ENCODE measurements around the gene C17orf58. TPM values are rescaled to one million over a fixed set of nuclear protein-coding genes. Genes with fewer than 3 reads are reported as not detected.
"Not testable (repeated sequence)": the region's sequence is repeated elsewhere in the genome, so short reads cannot be mapped to it uniquely, and the experiment has no call there.

Gene C17orf58
- polyA plus RNA-seq, 4 donors = 22.5 to 27.4 (median 24.9) TPM

DNA sequence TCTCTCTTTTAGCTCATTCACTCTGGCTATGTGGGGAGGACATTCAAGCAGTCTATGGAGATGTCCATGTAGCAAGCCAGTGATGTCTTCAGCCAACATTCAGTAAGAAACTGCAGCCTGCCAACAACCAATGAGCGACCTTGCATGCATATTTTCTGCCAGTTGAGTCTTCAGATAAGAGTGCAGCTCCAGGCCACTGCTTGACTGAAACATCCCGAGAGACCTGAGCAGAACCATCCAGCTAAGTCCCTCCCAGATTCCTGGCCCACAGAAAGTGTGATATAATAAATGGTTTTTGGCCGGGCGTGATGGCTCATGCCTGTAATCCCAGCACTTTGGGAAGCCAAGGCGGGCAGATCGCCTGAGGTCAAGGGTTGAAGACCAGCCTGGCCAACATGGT lies 10.5 kb upstream of the C17orf58 start:
- DNase-seq (ENCODE audit: low read depth in 4 of 4, low spot score in 3 of 4) = no peak

DNA sequence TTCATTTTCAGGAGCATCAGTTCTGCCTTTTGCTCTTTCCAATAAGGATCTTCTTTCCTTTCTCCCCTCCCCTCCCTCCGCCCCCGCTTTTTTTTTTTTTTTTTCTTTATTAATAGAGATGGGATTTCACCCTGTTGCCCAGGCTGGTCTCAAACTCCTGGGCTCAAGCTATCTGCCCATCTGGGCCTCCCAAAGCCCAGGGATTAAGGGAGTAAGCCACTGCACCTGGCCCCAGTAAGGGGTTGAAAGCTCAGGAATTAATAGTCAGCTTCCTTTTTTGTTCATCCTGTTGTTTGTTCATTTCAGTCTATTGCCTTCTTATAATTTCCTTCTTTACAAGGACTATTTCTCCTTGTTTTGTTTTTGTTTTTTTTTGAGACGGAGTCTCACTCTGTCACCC lies 7.9 kb upstream of the C17orf58 start:
- DNase-seq (ENCODE audit: low read depth in 4 of 4, low spot score in 3 of 4) = no peak

- DNase-seq (ENCODE audit: low read depth in 4 of 4, low spot score in 3 of 4) = no peak
Measured at GRCh38 chr17:67999291-67999911, 3.1 kb upstream of the C17orf58 start.

GRCh38 chr17:67998466-67998865 lies 2.2 kb upstream of the C17orf58 start:
- DNase-seq (ENCODE audit: low read depth in 4 of 4, low spot score in 3 of 4) = no peak

DNA sequence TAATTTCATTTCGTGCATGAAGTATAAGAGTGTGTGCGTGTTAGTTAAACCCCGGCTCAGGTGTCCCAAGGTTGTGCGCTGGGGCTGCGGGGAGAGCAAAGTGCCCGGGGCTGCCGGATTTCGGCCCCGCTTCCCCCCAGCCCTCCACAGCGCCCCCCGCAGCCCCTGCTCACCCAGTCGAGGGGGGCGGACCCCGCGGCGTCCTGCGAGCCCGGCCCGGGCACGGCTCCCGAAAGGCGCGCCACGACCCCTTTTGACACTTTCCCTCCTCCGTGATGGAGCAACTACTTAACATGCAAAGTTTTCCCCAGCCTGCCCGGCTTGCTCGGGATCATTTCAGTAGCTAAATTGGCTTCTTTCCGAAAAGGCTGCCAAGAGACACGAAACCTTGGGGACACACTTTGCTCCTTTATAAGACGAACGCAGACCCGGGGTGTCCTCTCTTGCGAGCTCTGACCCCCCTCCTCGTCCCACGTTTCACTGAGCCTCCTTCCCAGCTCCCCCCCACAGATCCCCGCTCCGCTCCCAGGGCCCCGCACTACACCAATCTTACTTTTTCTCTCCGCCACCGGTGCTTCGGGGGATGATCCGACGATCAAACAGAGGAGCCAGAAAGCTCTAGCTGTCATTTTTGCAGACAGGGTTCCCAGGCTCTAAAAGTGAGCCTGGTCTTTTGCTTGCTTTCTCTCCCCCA lies 552 bp downstream of the C17orf58 start:
- DNase-seq (ENCODE audit: low read depth in 4 of 4, low spot score in 3 of 4) = no peak

DNA sequence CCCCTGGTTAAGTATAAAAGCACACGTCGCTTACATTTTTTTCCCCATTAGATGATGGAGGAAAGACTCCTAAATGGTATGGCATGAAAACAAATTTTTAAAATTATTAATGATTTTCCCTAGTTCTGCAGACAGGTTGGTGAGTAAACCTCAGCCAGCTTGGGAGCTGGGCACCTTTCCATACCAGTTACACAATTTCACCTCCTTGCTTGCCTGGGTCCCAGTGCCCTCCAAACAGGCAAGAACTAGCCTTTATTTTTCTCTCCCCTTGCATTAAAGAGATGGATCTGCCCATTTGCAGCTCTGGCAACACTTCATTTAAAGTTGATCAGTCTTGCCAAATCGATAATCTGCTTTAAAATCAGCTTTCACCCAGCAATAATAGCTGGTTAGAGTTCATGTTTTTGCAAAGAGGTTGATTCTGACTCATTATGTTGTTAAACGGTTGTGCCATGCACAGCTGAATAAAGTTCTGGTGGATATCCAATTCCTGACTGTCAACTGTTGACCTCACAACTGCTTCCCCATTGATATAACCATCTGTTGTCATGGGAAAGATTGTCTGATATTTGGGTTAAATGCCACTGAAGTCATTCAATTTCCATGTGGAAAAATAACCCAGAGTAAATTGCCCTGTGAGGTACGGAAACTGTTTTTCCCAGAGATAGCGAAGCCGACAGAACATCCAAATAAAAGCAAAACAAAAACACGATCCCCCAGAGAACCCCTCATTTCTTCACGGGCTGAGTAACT lies 1.3 kb downstream of the C17orf58 start:
- DNase-seq (ENCODE audit: low read depth in 4 of 4, low spot score in 3 of 4) = no peak

- DNase-seq (ENCODE audit: low read depth in 4 of 4, low spot score in 3 of 4) = no peak
Measured at GRCh38 chr17:67993998-67994361, 2.3 kb downstream of the C17orf58 start.

- DNase-seq (ENCODE audit: low read depth in 4 of 4, low spot score in 3 of 4) = peak in 3 of 4 donors; percentile 73 to 81 (median 80)
Measured at GRCh38 chr17:67993153-67993997, 2.9 kb downstream of the C17orf58 start.

- no peak for DNase-seq (ENCODE audit: low read depth in 4 of 4, low spot score in 3 of 4)
Measured at GRCh38 chr17:67992548-67993152, 3.6 kb downstream of the C17orf58 start.

- no peak for DNase-seq (ENCODE audit: low read depth in 4 of 4, low spot score in 3 of 4)
Measured at GRCh38 chr17:67990909-67991308, 5.4 kb downstream of the C17orf58 start.

- DNase-seq (ENCODE audit: low read depth in 4 of 4, low spot score in 3 of 4) = no peak
Measured at GRCh38 chr17:67983383-67983688, 12.9 kb downstream of the C17orf58 start.

DNA sequence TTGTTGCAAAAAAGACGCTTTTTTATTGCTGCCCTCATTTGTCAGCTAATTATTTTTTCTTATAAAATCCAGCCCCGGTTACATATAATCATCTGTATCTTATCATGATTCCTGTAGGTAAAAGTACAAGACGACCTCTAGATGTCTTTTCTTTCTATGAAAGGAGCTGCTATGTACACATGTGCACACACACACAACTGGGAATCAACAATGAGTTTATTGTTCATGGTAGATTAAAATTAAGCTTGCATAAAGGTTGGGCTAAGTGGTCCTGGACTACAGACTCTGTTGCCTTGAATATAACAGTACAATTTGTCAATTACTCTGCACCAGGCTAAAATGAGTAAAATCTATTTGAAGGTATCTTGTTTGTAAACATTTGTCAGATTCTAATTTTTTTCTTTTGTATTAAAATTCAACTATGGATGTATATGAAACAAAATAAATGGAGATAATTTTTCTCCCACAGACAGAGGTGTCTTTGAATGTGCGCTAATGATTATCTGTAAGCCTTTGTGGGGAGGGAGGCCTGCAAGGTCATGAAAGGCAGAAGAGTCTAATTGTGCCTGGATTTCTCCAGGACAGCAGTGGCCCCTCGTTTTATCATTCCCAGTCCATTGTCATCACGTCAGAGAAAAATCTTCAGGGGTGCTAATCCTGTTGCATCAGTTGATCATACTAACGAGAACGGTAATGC lies 13.4 kb downstream of the C17orf58 start:
- DNase-seq (ENCODE audit: low read depth in 4 of 4, low spot score in 3 of 4) = no peak

GRCh38 chr17:67982034-67982640 lies 14.1 kb downstream of the C17orf58 start:
- DNase-seq (ENCODE audit: low read depth in 4 of 4, low spot score in 3 of 4) = no peak

GRCh38 chr17:67980883-67981282 lies 15.4 kb downstream of the C17orf58 start:
- not testable (repeated sequence) for DNase-seq (ENCODE audit: low read depth in 4 of 4, low spot score in 3 of 4)

GRCh38 chr17:67980456-67980855 lies 15.8 kb downstream of the C17orf58 start:
- no peak for DNase-seq (ENCODE audit: low read depth in 4 of 4, low spot score in 3 of 4)

DNA sequence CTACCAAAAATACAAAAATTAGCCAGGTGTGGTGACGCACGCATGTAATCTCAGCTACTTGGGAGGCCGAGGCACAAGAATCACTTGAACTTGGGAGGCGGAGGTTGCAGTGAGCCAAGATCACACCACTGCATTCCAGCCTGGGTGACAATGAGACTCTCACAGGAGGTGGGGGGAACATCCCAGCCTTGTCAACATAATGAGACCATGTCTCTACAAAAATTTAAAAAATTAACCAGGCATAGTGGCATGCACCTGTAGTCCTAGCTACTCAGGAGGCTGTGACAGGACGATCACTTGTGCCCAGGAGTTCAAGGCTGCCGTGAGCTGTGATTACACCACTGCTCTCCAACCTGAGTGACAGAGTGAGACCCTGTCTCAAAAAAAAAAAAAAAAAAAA lies 20.0 kb downstream of the C17orf58 start:
- DNase-seq (ENCODE audit: low read depth in 4 of 4, low spot score in 3 of 4) = not testable (repeated sequence)

DNA sequence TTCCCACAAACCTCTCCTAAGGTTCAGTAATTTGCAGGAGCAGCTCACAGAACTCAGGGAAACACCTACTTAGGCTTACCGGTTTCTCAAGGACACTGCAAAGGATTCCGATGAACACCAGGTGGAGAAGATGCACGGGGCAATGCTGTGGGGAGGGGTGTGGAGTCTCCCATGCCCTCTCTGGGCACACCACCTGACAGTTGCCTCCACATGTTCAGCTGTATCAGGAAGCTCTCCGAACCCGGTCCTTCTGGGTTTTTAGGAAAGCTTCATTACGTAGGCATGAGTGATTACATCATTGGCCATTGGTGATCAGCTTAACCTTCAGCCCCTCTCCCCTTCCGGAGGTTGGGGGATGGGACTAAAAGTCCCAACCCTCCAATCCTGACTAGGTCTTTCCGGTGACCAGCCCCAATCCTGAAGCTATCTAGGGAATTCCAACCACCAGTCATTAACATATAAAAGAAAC lies 21.6 kb downstream of the C17orf58 start:
- DNase-seq (ENCODE audit: low read depth in 4 of 4, low spot score in 3 of 4) = no peak

- no peak for DNase-seq (ENCODE audit: low read depth in 4 of 4, low spot score in 3 of 4)
Measured at GRCh38 chr17:67974185-67974584, 22.1 kb downstream of the C17orf58 start.

DNA sequence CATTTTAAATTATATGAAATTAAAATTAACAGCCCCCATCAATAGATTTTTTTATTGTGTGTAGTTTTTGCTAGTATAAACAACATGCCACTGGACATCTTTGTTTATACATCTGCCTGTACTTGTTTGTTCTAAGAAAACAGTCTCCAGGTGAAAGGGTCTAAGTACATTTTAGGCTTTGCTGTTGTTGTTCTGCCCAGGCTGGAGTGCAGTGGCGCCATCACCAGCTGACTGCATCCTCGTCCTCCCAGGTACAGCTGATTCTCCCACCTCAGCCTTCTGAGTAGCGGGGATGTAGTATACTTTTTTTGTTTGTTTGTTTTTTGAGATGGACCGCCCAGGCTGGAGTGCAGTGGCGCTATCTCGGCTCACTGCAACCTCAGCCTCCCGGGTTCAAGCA lies 25.5 kb downstream of the C17orf58 start:
- no peak for DNase-seq (ENCODE audit: low read depth in 4 of 4, low spot score in 3 of 4)

Measured in left renal pelvis (tissue), 4 donors.